ENCODE results near the gene HTT-AS. TPM values are rescaled to one million over a fixed set of nuclear protein-coding genes. Genes with fewer than 3 reads are reported as not detected.

The HTT-AS gene
- total RNA-seq (not detected), polyA plus RNA-seq (not detected)

- Histone ChIP-seq H3K4me3 (ENCODE audit: low read length in 2 of 2) (peak within 1 kb of the TSS; percentile 65 to 87), H3K27ac (ENCODE audit: low read depth, low read length) (peak within 1 kb of the TSS; percentile 75), H3K9me3 (ENCODE audit: control insufficient read depth in 1 of 2, low read length in 2 of 2) (no peaks in the 10 kb centered on the region), H3K4me1 (ENCODE audit: insufficient read depth, low read length) (peaks cover 30% of the 10 kb centered on the region), H3K27me3 (ENCODE audit: insufficient read depth, low read length) (no peaks in the 10 kb centered on the region), H3K36me3 (ENCODE audit: insufficient read depth, low read length) (no peaks in the 10 kb centered on the region)
- H3K4me1 Mint-ChIP-seq, result peaks cover 18 to 32% (median 24%) of the 10 kb centered on the region in 4 donors
- POLR2A ChIA-PET (ENCODE audit: partially characterized antibody), result interaction anchor here (0.7 to 1.7 kb wide), 8 partner anchors 9 to 538 kb away, joined by 3 to 7 read pairs (median 4); partner anchors contain the start of genes FAM193A, GRK4 and NOP14
- peak within 1 kb of the TSS; percentile 84 to 97 (median 95) for H3K27ac Mint-ChIP-seq
- peaks cover 0 to 5% of the 10 kb centered on the region in 2 donors for H3K36me3 Mint-ChIP-seq
- H3K9me3 Mint-ChIP-seq, result no peaks in the 10 kb centered on the region
- peak; percentile 94 to 99 (median 96) for DNase-seq
- intact Hi-C loops (cut with micrococcal nuclease), result loop anchor here (1.0 to 10.0 kb wide), 6 partner anchors 27 to 1489 kb away; partner anchors contain the start of genes FAM193A, GRK4, HAUS3 and NOP14
- H3K27me3 Mint-ChIP-seq, result no peaks in the 10 kb centered on the region
- peak within 1 kb of the TSS; percentile 87 to 96 (median 92) for H3K4me3 Mint-ChIP-seq
- CTCF ChIA-PET (ENCODE audit: partially characterized antibody), result no interaction called here
These were observed at the start of gene HTT-AS, which contains the start of gene HTT for GRCh38 chr4:3074078-3074845. HTT-AS (minus strand) TSS chr4:3074538. HTT (plus strand) TSS chr4:3074681; CDS start chr4:3074826, 145 bp downstream.

GRCh38 chr4:3123181-3123671 is 48.9 kb upstream of the HTT-AS start:
- Mint-ChIP-seq H3K27me3 (no peaks in the 10 kb centered on the region), H3K4me1 (peaks cover 6 to 17% (median 10%) of the 10 kb centered on the region in 4 donors), H3K9me3 (no peaks in the 10 kb centered on the region), H3K4me3 (no peak overlapping the region), H3K27ac (peak overlapping the region in 3 of 7 donors; percentile 36 to 57 (median 42)), H3K36me3 (peaks cover 44 to 67% of the 10 kb centered on the region in 2 donors)
- Histone ChIP-seq H3K4me1 (ENCODE audit: insufficient read depth, low read length) (peaks cover 5% of the 10 kb centered on the region), H3K9me3 (ENCODE audit: control insufficient read depth in 1 of 2, low read length in 2 of 2) (no peaks in the 10 kb centered on the region), H3K27me3 (ENCODE audit: insufficient read depth, low read length) (no peaks in the 10 kb centered on the region), H3K27ac (ENCODE audit: low read depth, low read length) (no peak overlapping the region), H3K4me3 (ENCODE audit: low read length in 2 of 2) (no peak overlapping the region), H3K36me3 (ENCODE audit: insufficient read depth, low read length) (peaks cover 15% of the 10 kb centered on the region)
- DNase-seq, result no peak
- intact Hi-C loops (cut with micrococcal nuclease), result no loop called here
- ChIA-PET POLR2A (ENCODE audit: partially characterized antibody) (interaction anchor here (1.1 kb wide), 1 partner anchor 15 kb away, joined by 3 read pairs; no protein-coding TSS in a partner anchor), CTCF (ENCODE audit: partially characterized antibody) (interaction anchor here (1.1 to 5.1 kb wide), 2 partner anchors 16 to 68 kb away, joined by 3 to 25 read pairs; no protein-coding TSS in a partner anchor)

GRCh38 chr4:3122081-3122563 is 47.8 kb upstream of the HTT-AS start:
- peaks cover 7% of the 10 kb centered on the region for H3K36me3 ChIP-seq (ENCODE audit: insufficient read depth, low read length)
- peaks cover 46 to 64% of the 10 kb centered on the region in 2 donors for H3K36me3 Mint-ChIP-seq
- H3K4me1 ChIP-seq (ENCODE audit: insufficient read depth, low read length), result peaks cover 5% of the 10 kb centered on the region
- no peaks in the 10 kb centered on the region for H3K27me3 Mint-ChIP-seq
- peaks cover 6 to 17% (median 10%) of the 10 kb centered on the region in 4 donors for H3K4me1 Mint-ChIP-seq
- POLR2A ChIA-PET (ENCODE audit: partially characterized antibody), result interaction anchor here (0.6 kb wide), 2 partner anchors 15 to 18 kb away, joined by 3 to 5 read pairs; no protein-coding TSS in a partner anchor
- DNase-seq, result no peak
- H3K4me3 ChIP-seq (ENCODE audit: low read length in 2 of 2), result no peak overlapping the region
- H3K4me3 Mint-ChIP-seq, result peak overlapping the region in 2 of 8 donors; percentile 21 to 26
- no peaks in the 10 kb centered on the region for H3K9me3 Mint-ChIP-seq
- H3K27ac ChIP-seq (ENCODE audit: low read depth, low read length), result no peak overlapping the region
- H3K27ac Mint-ChIP-seq, result peak overlapping the region in 6 of 7 donors; percentile 20 to 85 (median 56)
- no peaks in the 10 kb centered on the region for H3K27me3 ChIP-seq (ENCODE audit: insufficient read depth, low read length)
- CTCF ChIA-PET (ENCODE audit: partially characterized antibody), result interaction anchor here (1.1 to 5.1 kb wide), 3 partner anchors 13 to 69 kb away, joined by 3 to 25 read pairs (median 7); no protein-coding TSS in a partner anchor
- intact Hi-C loops (cut with micrococcal nuclease), result no loop called here
- no peaks in the 10 kb centered on the region for H3K9me3 ChIP-seq (ENCODE audit: control insufficient read depth in 1 of 2, low read length in 2 of 2)

- H3K36me3 ChIP-seq (ENCODE audit: insufficient read depth, low read length), result peaks cover 8% of the 10 kb centered on the region
- H3K27me3 ChIP-seq (ENCODE audit: insufficient read depth, low read length), result no peaks in the 10 kb centered on the region
- no peak overlapping the region for H3K27ac ChIP-seq (ENCODE audit: low read depth, low read length)
- CTCF ChIA-PET (ENCODE audit: partially characterized antibody), result interaction anchor here (1.8 to 5.1 kb wide), 2 partner anchors 14 kb away, joined by 7 to 25 read pairs; no protein-coding TSS in a partner anchor
- Mint-ChIP-seq H3K4me3 (no peak overlapping the region), H3K4me1 (peaks cover 6 to 17% (median 10%) of the 10 kb centered on the region in 4 donors), H3K27me3 (no peaks in the 10 kb centered on the region), H3K27ac (peak overlapping the region in 1 of 7 donors; percentile 31), H3K9me3 (no peaks in the 10 kb centered on the region), H3K36me3 (peaks cover 46 to 64% of the 10 kb centered on the region in 2 donors)
- POLR2A ChIA-PET (ENCODE audit: partially characterized antibody), result interaction anchor here (0.6 kb wide), 2 partner anchors 15 to 18 kb away, joined by 3 to 5 read pairs; no protein-coding TSS in a partner anchor
- H3K4me1 ChIP-seq (ENCODE audit: insufficient read depth, low read length), result peaks cover 5% of the 10 kb centered on the region
- intact Hi-C loops (cut with micrococcal nuclease), result no loop called here
- H3K4me3 ChIP-seq (ENCODE audit: low read length in 2 of 2), result no peak overlapping the region
- H3K9me3 ChIP-seq (ENCODE audit: control insufficient read depth in 1 of 2, low read length in 2 of 2), result no peaks in the 10 kb centered on the region
- no peak for DNase-seq
These were observed 47.3 kb upstream of the HTT-AS start for GRCh38 chr4:3121596-3121995.

GRCh38 chr4:3121110-3121509 is 46.8 kb upstream of the HTT-AS start:
- no peak overlapping the region for H3K27ac Mint-ChIP-seq
- H3K4me1 Mint-ChIP-seq, result peaks cover 6 to 17% (median 10%) of the 10 kb centered on the region in 4 donors
- CTCF ChIA-PET (ENCODE audit: partially characterized antibody), result interaction anchor here (1.0 to 5.1 kb wide), 3 partner anchors 13 to 359 kb away, joined by 3 to 25 read pairs (median 7); no protein-coding TSS in a partner anchor

GRCh38 chr4:3119464-3119863 is 45.1 kb upstream of the HTT-AS start:
- peaks cover 56 to 79% of the 10 kb centered on the region in 2 donors for H3K36me3 Mint-ChIP-seq
- H3K4me1 Mint-ChIP-seq, result peaks cover 6 to 15% (median 10%) of the 10 kb centered on the region in 4 donors
- DNase-seq, result no peak
- ChIA-PET POLR2A (ENCODE audit: partially characterized antibody) (no interaction called here), CTCF (ENCODE audit: partially characterized antibody) (interaction anchor here (1.3 kb wide), 1 partner anchor 12 kb away, joined by 5 read pairs; no protein-coding TSS in a partner anchor)
- no peak overlapping the region for H3K27ac ChIP-seq (ENCODE audit: low read depth, low read length)
- intact Hi-C loops (cut with micrococcal nuclease), result no loop called here
- H3K27ac Mint-ChIP-seq, result peak overlapping the region in 3 of 7 donors; percentile 5 to 75 (median 13)
- H3K9me3 ChIP-seq (ENCODE audit: control insufficient read depth in 1 of 2, low read length in 2 of 2), result no peaks in the 10 kb centered on the region
- no peak overlapping the region for H3K4me3 ChIP-seq (ENCODE audit: low read length in 2 of 2)
- H3K4me1 ChIP-seq (ENCODE audit: insufficient read depth, low read length), result peaks cover 5% of the 10 kb centered on the region
- no peaks in the 10 kb centered on the region for H3K27me3 Mint-ChIP-seq
- H3K27me3 ChIP-seq (ENCODE audit: insufficient read depth, low read length), result no peaks in the 10 kb centered on the region
- H3K36me3 ChIP-seq (ENCODE audit: insufficient read depth, low read length), result peaks cover 29% of the 10 kb centered on the region
- no peak overlapping the region for H3K4me3 Mint-ChIP-seq
- H3K9me3 Mint-ChIP-seq, result no peaks in the 10 kb centered on the region

More at GRCh38 chr4:3121110-3121509, 46.8 kb upstream of the HTT-AS start:
- Histone ChIP-seq H3K27ac (ENCODE audit: low read depth, low read length) (no peak overlapping the region), H3K27me3 (ENCODE audit: insufficient read depth, low read length) (no peaks in the 10 kb centered on the region), H3K9me3 (ENCODE audit: control insufficient read depth in 1 of 2, low read length in 2 of 2) (no peaks in the 10 kb centered on the region), H3K4me1 (ENCODE audit: insufficient read depth, low read length) (peaks cover 5% of the 10 kb centered on the region), H3K36me3 (ENCODE audit: insufficient read depth, low read length) (peaks cover 13% of the 10 kb centered on the region), H3K4me3 (ENCODE audit: low read length in 2 of 2) (no peak overlapping the region)
- no peaks in the 10 kb centered on the region for H3K27me3 Mint-ChIP-seq
- DNase-seq, result no peak
- intact Hi-C loops (cut with micrococcal nuclease), result no loop called here
- POLR2A ChIA-PET (ENCODE audit: partially characterized antibody), result no interaction called here
- H3K9me3 Mint-ChIP-seq, result no peaks in the 10 kb centered on the region
- peaks cover 49 to 68% of the 10 kb centered on the region in 2 donors for H3K36me3 Mint-ChIP-seq
- no peak overlapping the region for H3K4me3 Mint-ChIP-seq
